ENCODE results near the gene IZUMO2. TPM values are rescaled to one million over a fixed set of nuclear protein-coding genes. Genes with fewer than 3 reads are reported as not detected.

Gene IZUMO2
- total and polyA plus RNA-seq, 10 of the 15 experiments (the other 5 are each of a cell fraction or from before 2014, with no cell fraction given) = not detected

GRCh38 chr19:50147462-50148423 lies 15.3 kb downstream of the IZUMO2 start (continued):
- no peak for TF ChIP-seq ZNF207 (IDR thresholded peaks at IDR 0.05; ENCODE audit: borderline replicate concordance)
- no peak for TF ChIP-seq EP300 (IDR thresholded peaks at IDR 0.05; ENCODE audit: borderline replicate concordance in 1 of 2, control insufficient read depth in 1 of 2, low read depth in 2 of 2, low read length in 2 of 2)
- TF ChIP-seq ZBED1 (IDR thresholded peaks at IDR 0.05; ENCODE audit: borderline replicate concordance) = no peak
- no peak for TF ChIP-seq MTA2 (IDR thresholded peaks at IDR 0.05; ENCODE audit: low read depth)
- no peak for TF ChIP-seq CBX3 (IDR thresholded peaks at IDR 0.05; ENCODE audit: borderline replicate concordance, low read depth)
- TF ChIP-seq NBN (IDR thresholded peaks at IDR 0.05) = no peak
- no peak for TF ChIP-seq NRF1 (conservative IDR thresholded peaks at IDR 0.05; ENCODE audit: low read depth, low read length)
- TF ChIP-seq ZBTB4 (CRISPR knock-in tag; IDR thresholded peaks at IDR 0.05) = no peak
- TF ChIP-seq KLF5 (IDR thresholded peaks at IDR 0.05; ENCODE audit: partially characterized antibody) = no peak
- TF ChIP-seq CREM (IDR thresholded peaks at IDR 0.05; ENCODE audit: low read depth) = no peak
- TF ChIP-seq ESRRA (IDR thresholded peaks at IDR 0.05; ENCODE audit: low read length) = no peak
- no peak for TF ChIP-seq EZH2 (IDR thresholded peaks at IDR 0.05; ENCODE audit: borderline replicate concordance, control insufficient read depth, low read depth, low read length)
- no peak for TF ChIP-seq ZNF687 (IDR thresholded peaks at IDR 0.05)
- TF ChIP-seq CHD1 (IDR thresholded peaks at IDR 0.05; ENCODE audit: low read depth, low read length) = no peak
- no peak for TF ChIP-seq JUND (IDR thresholded peaks at IDR 0.05; ENCODE audit: low read depth, low read length)
- no peak for TF ChIP-seq EED (IDR thresholded peaks at IDR 0.05; ENCODE audit: low read depth)
- TF ChIP-seq FOXM1 (IDR thresholded peaks at IDR 0.05; ENCODE audit: low read depth, low read length) = no peak
- no peak for TF ChIP-seq BCLAF1 (IDR thresholded peaks at IDR 0.05)
- TF ChIP-seq ZNF24 (IDR thresholded peaks at IDR 0.05) = no peak

Measured in GM12878 (cell line).